IMR-90 (cell line): ENCODE data around the gene IDH3B.

ENCODE experiments used
- CHD1 ChIP-seq: IDR thresholded peaks from 2 replicates; pipeline ENCODE4 v1.6.1; 2012; ENCODE audit warnings: low read depth, low read length, improper control_type of control experiment
- CTCF ChIP-seq: conservative IDR thresholded peaks from 2 replicates; pipeline ENCODE4 v1.5.1; 2012; ENCODE audit warnings: mild to moderate bottlenecking, low read depth, low read length, improper control_type of control experiment
- MXI1 ChIP-seq: IDR thresholded peaks from 2 replicates; pipeline ENCODE4 v1.6.1; 2012; ENCODE audit warnings: low read depth, mild to moderate bottlenecking, low read length, moderate library complexity, borderline replicate concordance
- NFE2L2 ChIP-seq: fragments of 150-350 bp; IDR thresholded peaks from 2 replicates; pipeline ENCODE4 v1.6.1; 2016; ENCODE audit warnings: low read depth, mild to moderate bottlenecking, low read length
- RAD21 ChIP-seq: IDR thresholded peaks from 2 replicates; pipeline ENCODE4 v1.6.1; 2012; ENCODE audit warnings: low read length, improper control_type of control experiment
- SMC3 ChIP-seq: fragments of 150-350 bp; IDR thresholded peaks from 2 replicates; pipeline ENCODE4 v1.6.1; 2016; ENCODE audit warnings: low read depth, mild to moderate bottlenecking, antibody characterized with exemption, low read length, moderate library complexity

- TF ChIP-seq CTCF: no peak
- TF ChIP-seq CHD1: no peak
- TF ChIP-seq RAD21: no peak
- no peak for TF ChIP-seq SMC3
- no peak for TF ChIP-seq NFE2L2
- TF ChIP-seq MXI1: no peak
These were observed 26.7 kb upstream of the IDH3B start for GRCh38 chr20:2690718-2691117.
